K562 (cell line): Measurements from ENCODE around the gene SDF4. TPM values are rescaled to one million over a fixed set of nuclear protein-coding genes. Genes with fewer than 3 reads are reported as not detected.
A peak's percentile ranks its signal among the peaks of the same experiment; 100 is the strongest.

Source experiments
- CEBPB ChIP-seq: fragments of 450-650 bp; IDR thresholded peaks from 2 replicates; pipeline ENCODE4 v1.6.1; 2016; ENCODE audit warnings: missing genetic modification characterization, missing compliant biosample characterization
- CHD7 ChIP-seq: fragments of 200-600 bp; sonication (generic); IDR thresholded peaks from one replicate; pipeline ENCODE4 v1.6.1; 2012; ENCODE audit warnings: mild to moderate bottlenecking, low read depth, low read length, inconsistent platforms
- ESRRB ChIP-seq: fragments of 250-450 bp; sonication (Bioruptor Pico); IDR thresholded peaks from 2 replicates; pipeline ENCODE4 v1.5.0; 2020; ENCODE audit warnings: mild to moderate bottlenecking, moderate library complexity, borderline replicate concordance
- GATAD2B ChIP-seq: fragments of 450-650 bp; IDR thresholded peaks from 2 replicates; pipeline ENCODE4 v1.6.1; 2017; ENCODE audit warnings: mild to moderate bottlenecking, borderline replicate concordance
- HDAC1 ChIP-seq, 2 experiments: fragments of 450-650 bp; IDR thresholded peaks; 2 replicates each; pipeline ENCODE4 v1.6.1; 2016 to 2017; ENCODE audit warnings: inconsistent platforms in 1 of 2, mild to moderate bottlenecking in 1 of 2, moderate library complexity in 1 of 2
- KDM1A ChIP-seq, 2 experiments: fragments of 450-650 bp; IDR thresholded peaks; 2 replicates each; pipeline ENCODE4 v1.6.1; 2016; ENCODE audit warnings: mild to moderate bottlenecking in 2 of 2
- KDM2B ChIP-seq: fragments of 250-450 bp; sonication (Bioruptor Pico); IDR thresholded peaks from 2 replicates; pipeline ENCODE4 v1.8.0; 2021; ENCODE audit warnings: mild to moderate bottlenecking, moderate library complexity
- MIER1 ChIP-seq: fragments of 450-650 bp; IDR thresholded peaks from 2 replicates; pipeline ENCODE4 v1.6.1; 2016; ENCODE audit warnings: antibody characterized with exemption, mild to moderate bottlenecking, low read depth
- MYNN ChIP-seq, 2 experiments: sonication (generic); formaldehyde crosslinking in 1 of 2; IDR thresholded peaks; 2 replicates each; pipeline versions ENCODE4 v1.5.0 to v1.6.1; 2016 to 2020; ENCODE audit warnings: antibody characterized with exemption in 1 of 2, missing genetic modification reagents in 1 of 2
- PHB2 ChIP-seq: fragments of 450-650 bp; IDR thresholded peaks from 2 replicates; pipeline ENCODE4 v1.6.1; 2017; ENCODE audit warnings: low read depth
- PHF8 ChIP-seq: fragments of 200-600 bp; sonication (generic); IDR thresholded peaks from 2 replicates; pipeline ENCODE4 v1.6.1; 2012; ENCODE audit warnings: mixed run types, mild to moderate bottlenecking, inconsistent platforms, low read length, moderate library complexity, borderline replicate concordance
- SNRNP70 ChIP-seq: fragments of 200-400 bp; formaldehyde crosslinking; optimal IDR thresholded peaks from 2 replicates; pipeline ENCODE3; 2017; ENCODE audit warnings: low read depth, low read length
- SPI1 ChIP-seq: IDR thresholded peaks from 2 replicates; pipeline ENCODE4 v1.6.1; 2011; ENCODE audit warnings: low read depth, low read length, control low read depth, borderline replicate concordance
- STAT5B ChIP-seq: fragments of 250-450 bp; sonication (Bioruptor Pico); IDR thresholded peaks from 2 replicates; pipeline ENCODE4 v1.8.0; 2021; ENCODE audit warnings: mild to moderate bottlenecking, inconsistent platforms
- TRIM24 ChIP-seq, 2 experiments: fragments of 450-650 bp; IDR thresholded peaks; 2 replicates each; pipeline ENCODE4 v1.6.1; 2016
- ZNF780A ChIP-seq: fragments of 250-450 bp; sonication (Bioruptor Pico); IDR thresholded peaks from 2 replicates; pipeline ENCODE4 v1.5.0; 2021; ENCODE audit warnings: mild to moderate bottlenecking
- polyA plus RNA-seq, 8 experiments: library from polyadenylated mRNA; depleted of rRNA in 4 of 8; stranded (reverse) in 5 of 8; unstranded in 3 of 8; fragments of >200 nt; fragmentation: Nextera tagmentation in 2 of 8; fragmentation: Illumina TruSeq in 1 of 8; extraction: Ambion mirVana in 2 of 8; extraction: Trizol in 1 of 8; gene quantifications; 2 replicates each; pipeline versions ENCODE4 v1.2.1 to v1.2.3, GENCODE V29; 2011 to 2014; ENCODE audit warnings: inconsistent platforms in 1 of 8, missing spikeins in 1 of 8
- total RNA-seq, 7 experiments: library from RNA; depleted of rRNA in 6 of 7; stranded (reverse); fragments of >200 nt in 6 of 7; fragmentation: Illumina TruSeq in 2 of 7; extraction: Trizol in 2 of 7; gene quantifications; 2 replicates each; pipeline versions ENCODE4 v1.2.1 to v1.2.3, GENCODE V29; 2011 to 2021; ENCODE audit warnings: low replicate concordance in 1 of 7

The SDF4 gene
- total and polyA plus RNA-seq, 9 of the 15 experiments (the other 6 are each of a cell fraction or from before 2014, with no cell fraction given): 0.35 to 160 (median 65.2) TPM

GRCh38 chr1:1200876-1201810, 30.7 kb downstream of the SDF4 start (continued):
- no peak for TF ChIP-seq CHD7
- TF ChIP-seq ZNF780A (CRISPR knock-in tag): no peak
- no peak for TF ChIP-seq PHB2
- no peak for TF ChIP-seq SPI1
- peak; percentile 100 for TF ChIP-seq GATAD2B
- peak in 1 of 2 experiments; percentile 76; a peak in 2 of 4 replicates for TF ChIP-seq HDAC1 (IDR thresholded peaks at IDR 0.05)
- TF ChIP-seq MIER1: no peak
- TF ChIP-seq MYNN (IDR thresholded peaks at IDR 0.05): no peak
- TF ChIP-seq MYNN (CRISPR knock-in tag; IDR thresholded peaks at IDR 0.05): no peak
- TF ChIP-seq TRIM24 (IDR thresholded peaks at IDR 0.05): no peak
- 0 out of 2 replicates have a peak, but pooled peaks have one; percentile 79 for TF ChIP-seq KDM2B (CRISPR knock-in tag)
- peak; percentile 59; the same call in 1 of the 2 replicates for TF ChIP-seq PHF8
- no peak for TF ChIP-seq KDM1A (IDR thresholded peaks at IDR 0.05)
- no peak for TF ChIP-seq SNRNP70
- TF ChIP-seq CEBPB: no peak
- TF ChIP-seq ESRRB (CRISPR knock-in tag): no peak
- TF ChIP-seq STAT5B (CRISPR knock-in tag): no peak
